ENCODE data around the gene ADAMTS2.

DNA sequence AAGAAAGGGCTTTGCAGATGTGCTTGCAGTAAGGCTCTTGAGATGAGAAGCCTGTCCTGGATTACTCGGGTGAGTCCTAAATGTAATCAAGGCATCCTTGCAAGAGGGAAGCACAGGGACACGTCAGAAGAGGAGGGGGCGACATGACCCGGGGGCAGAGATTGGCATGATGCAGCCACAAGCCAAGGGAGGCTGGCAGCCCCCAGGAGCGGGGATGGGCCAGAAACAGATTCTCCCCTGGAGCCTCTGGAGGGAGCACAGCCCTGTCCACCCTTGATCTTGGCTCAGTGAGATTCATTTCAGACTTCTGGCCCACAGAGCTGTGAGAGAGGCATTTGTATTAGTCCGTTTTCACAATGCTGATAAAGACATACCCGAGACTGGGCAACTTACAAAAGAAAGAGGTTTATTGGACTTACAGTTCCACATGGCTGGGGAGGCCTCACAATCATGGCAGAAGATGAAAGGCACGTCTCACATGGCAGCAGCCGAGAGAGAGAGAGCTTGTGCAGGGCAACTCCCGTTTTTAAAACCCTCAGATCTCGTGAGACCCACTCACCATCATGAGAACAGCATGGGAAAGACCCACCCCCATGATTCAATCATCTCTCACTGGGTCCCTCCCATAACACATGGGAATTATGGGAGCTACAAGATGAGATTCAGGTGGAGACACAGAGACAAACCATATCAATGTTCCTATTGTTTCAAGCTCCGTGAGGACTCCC is 76.1 kb downstream of the ADAMTS2 start:
- TF ChIP-seq, protein P1, sequence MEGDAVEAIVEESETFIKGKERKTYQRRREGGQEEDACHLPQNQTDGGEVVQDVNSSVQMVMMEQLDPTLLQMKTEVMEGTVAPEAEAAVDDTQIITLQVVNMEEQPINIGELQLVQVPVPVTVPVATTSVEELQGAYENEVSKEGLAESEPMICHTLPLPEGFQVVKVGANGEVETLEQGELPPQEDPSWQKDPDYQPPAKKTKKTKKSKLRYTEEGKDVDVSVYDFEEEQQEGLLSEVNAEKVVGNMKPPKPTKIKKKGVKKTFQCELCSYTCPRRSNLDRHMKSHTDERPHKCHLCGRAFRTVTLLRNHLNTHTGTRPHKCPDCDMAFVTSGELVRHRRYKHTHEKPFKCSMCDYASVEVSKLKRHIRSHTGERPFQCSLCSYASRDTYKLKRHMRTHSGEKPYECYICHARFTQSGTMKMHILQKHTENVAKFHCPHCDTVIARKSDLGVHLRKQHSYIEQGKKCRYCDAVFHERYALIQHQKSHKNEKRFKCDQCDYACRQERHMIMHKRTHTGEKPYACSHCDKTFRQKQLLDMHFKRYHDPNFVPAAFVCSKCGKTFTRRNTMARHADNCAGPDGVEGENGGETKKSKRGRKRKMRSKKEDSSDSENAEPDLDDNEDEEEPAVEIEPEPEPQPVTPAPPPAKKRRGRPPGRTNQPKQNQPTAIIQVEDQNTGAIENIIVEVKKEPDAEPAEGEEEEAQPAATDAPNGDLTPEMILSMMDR (conservative IDR thresholded peaks at IDR 0.05; ENCODE audit: low read depth, low read length), result no peak
- TF ChIP-seq POLR2A (IDR thresholded peaks at IDR 0.05; ENCODE audit: low read depth, low read length) (no peak), FOS (IDR thresholded peaks at IDR 0.05; ENCODE audit: low read depth, low read length) (no peak), CEBPB (IDR thresholded peaks at IDR 0.05; ENCODE audit: low read depth, low read length) (no peak), CHD1 (IDR thresholded peaks at IDR 0.05; ENCODE audit: low read depth, low read length) (no peak), RCOR1 (IDR thresholded peaks at IDR 0.05; ENCODE audit: insufficient replicate concordance, low read length) (no peak), MAFK (IDR thresholded peaks at IDR 0.05; ENCODE audit: low read depth, low read length) (no peak), RFX5 (IDR thresholded peaks at IDR 0.05; ENCODE audit: low read depth, low read length) (no peak), BHLHE40 (IDR thresholded peaks at IDR 0.05; ENCODE audit: low read depth, low read length) (no peak), RAD21 (IDR thresholded peaks at IDR 0.05; ENCODE audit: low read length) (no peak), MAZ (IDR thresholded peaks at IDR 0.05; ENCODE audit: borderline replicate concordance, low read depth, low read length) (no peak)
- TF ChIP-seq, protein P2, sequence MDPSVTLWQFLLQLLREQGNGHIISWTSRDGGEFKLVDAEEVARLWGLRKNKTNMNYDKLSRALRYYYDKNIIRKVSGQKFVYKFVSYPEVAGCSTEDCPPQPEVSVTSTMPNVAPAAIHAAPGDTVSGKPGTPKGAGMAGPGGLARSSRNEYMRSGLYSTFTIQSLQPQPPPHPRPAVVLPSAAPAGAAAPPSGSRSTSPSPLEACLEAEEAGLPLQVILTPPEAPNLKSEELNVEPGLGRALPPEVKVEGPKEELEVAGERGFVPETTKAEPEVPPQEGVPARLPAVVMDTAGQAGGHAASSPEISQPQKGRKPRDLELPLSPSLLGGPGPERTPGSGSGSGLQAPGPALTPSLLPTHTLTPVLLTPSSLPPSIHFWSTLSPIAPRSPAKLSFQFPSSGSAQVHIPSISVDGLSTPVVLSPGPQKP (IDR thresholded peaks at IDR 0.05; ENCODE audit: borderline replicate concordance, low read depth, low read length), result no peak
- TF ChIP-seq, protein P3, sequence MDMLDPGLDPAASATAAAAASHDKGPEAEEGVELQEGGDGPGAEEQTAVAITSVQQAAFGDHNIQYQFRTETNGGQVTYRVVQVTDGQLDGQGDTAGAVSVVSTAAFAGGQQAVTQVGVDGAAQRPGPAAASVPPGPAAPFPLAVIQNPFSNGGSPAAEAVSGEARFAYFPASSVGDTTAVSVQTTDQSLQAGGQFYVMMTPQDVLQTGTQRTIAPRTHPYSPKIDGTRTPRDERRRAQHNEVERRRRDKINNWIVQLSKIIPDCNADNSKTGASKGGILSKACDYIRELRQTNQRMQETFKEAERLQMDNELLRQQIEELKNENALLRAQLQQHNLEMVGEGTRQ (IDR thresholded peaks at IDR 0.05; ENCODE audit: low read depth, low read length), result no peak
